ENCODE results near the gene BTBD9. TPM values are rescaled to one million over a fixed set of nuclear protein-coding genes. Genes with fewer than 3 reads are reported as not detected.

BTBD9 gene
- total and polyA plus RNA-seq, 11 donors = 6.3 to 23.3 (median 19.4) TPM

DNA sequence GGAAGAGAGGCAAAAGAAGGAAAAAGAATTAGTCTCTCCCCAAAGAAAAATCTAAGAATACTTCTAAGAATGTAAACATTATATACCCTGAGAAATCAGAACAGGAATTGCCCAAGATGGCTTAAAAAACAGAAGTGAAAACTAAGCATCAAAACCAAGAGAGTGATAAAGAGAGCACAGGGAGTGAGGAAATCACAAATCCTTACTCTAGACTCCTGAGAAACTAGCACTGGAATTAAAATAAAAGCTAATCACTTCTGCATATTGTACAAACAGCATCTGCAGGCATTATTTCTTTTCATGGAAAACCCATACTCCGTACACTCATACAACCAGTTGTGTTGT, 285.7 kb downstream of the BTBD9 start:
- Histone ChIP-seq H3K4me3 (no peak overlapping the region), H3K4me1 (peaks cover 0 to 28% (median 2%) of the 10 kb centered on the region in 12 donors), H3K27me3 (no peaks in the 10 kb centered on the region), H3K9me3 (no peaks in the 10 kb centered on the region), H3K27ac (no peak overlapping the region), H3K36me3 (no peaks in the 10 kb centered on the region)
- TF ChIP-seq POLR2A (IDR thresholded peaks at IDR 0.05) (no peak), CTCF (IDR thresholded peaks at IDR 0.05) (no peak)
- intact Hi-C loops (cut with DNase I) = no loop called here
- no peak for DNase-seq
- no peak for ATAC-seq
- 88 to 97% (median 95%) methylated on average over 1 of the region's 1 CpG for WGBS, 4 donors

- 85 to 91% (median 88%) methylated on average over 7 of the region's 7 CpGs for WGBS, 4 donors
- Histone ChIP-seq H3K27ac (no peak overlapping the region), H3K4me3 (no peak overlapping the region), H3K4me1 (peaks cover 0 to 28% (median 2%) of the 10 kb centered on the region in 12 donors), H3K9me3 (no peaks in the 10 kb centered on the region), H3K36me3 (no peaks in the 10 kb centered on the region), H3K27me3 (no peaks in the 10 kb centered on the region)
- DNase-seq (no peak), ATAC-seq (no peak)
- intact Hi-C loops (cut with DNase I) = no loop called here
- no peak for TF ChIP-seq POLR2A (IDR thresholded peaks at IDR 0.05)
- no peak for TF ChIP-seq CTCF (IDR thresholded peaks at IDR 0.05)
Observed at GRCh38 chr6:38353310-38354036, 286.3 kb downstream of the BTBD9 start.

DNA sequence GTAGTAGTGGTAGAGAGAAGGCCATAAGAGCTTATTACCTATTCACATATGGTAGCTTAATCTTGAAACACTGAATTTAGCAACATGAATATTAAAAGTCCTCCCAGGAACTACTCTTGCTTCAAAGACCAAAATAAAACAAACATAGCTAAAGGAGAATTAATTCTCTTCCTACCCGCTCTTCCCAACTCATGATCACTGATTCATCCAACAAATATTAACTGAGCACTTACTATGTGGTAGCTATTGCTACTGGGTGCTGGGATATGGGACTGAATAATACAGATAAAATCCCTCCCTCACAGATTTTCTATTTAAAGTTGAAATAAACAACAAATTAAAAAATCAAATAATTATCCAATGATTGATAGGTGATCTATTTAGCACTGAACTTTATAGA, 287.1 kb downstream of the BTBD9 start:
- no peaks in the 10 kb centered on the region for H3K27me3 ChIP-seq
- no peak overlapping the region for H3K27ac ChIP-seq
- H3K4me1 ChIP-seq = peaks cover 0 to 28% (median 0%) of the 10 kb centered on the region in 12 donors
- 97 to 100% (median 99%) methylated on average over 1 of the region's 1 CpG for WGBS, 4 donors
- H3K4me3 ChIP-seq = no peak overlapping the region
- DNase-seq (no peak), ATAC-seq (no peak)
- intact Hi-C loops (cut with DNase I) = no loop called here
- H3K36me3 ChIP-seq = no peaks in the 10 kb centered on the region
- H3K9me3 ChIP-seq = no peaks in the 10 kb centered on the region
- TF ChIP-seq POLR2A (IDR thresholded peaks at IDR 0.05) (no peak), CTCF (IDR thresholded peaks at IDR 0.05) (no peak)

- DNase-seq (no peak), ATAC-seq (peak in 1 of 4 donors; percentile 44)
- H3K27me3 ChIP-seq = no peaks in the 10 kb centered on the region
- intact Hi-C loops (cut with DNase I) = no loop called here
- peak overlapping the region in 1 of 12 donors; percentile 8 for H3K27ac ChIP-seq
- H3K9me3 ChIP-seq = no peaks in the 10 kb centered on the region
- H3K4me3 ChIP-seq = no peak overlapping the region
- H3K4me1 ChIP-seq = peaks cover 0 to 36% (median 2%) of the 10 kb centered on the region in 12 donors
- no peak for TF ChIP-seq CTCF (IDR thresholded peaks at IDR 0.05)
- TF ChIP-seq POLR2A (IDR thresholded peaks at IDR 0.05) = no peak
- no peaks in the 10 kb centered on the region for H3K36me3 ChIP-seq
Observed at GRCh38 chr6:38350942-38351341, 288.8 kb downstream of the BTBD9 start.
